H9 (cell line): Measurements from ENCODE around the gene DCAF15. TPM values are rescaled to one million over a fixed set of nuclear protein-coding genes. Genes with fewer than 3 reads are reported as not detected.

Experiments
- DNase-seq: peaks from one replicate; pipeline ENCODE4 v3.0.0-alpha.2; 2017
- H2AFZ ChIP-seq: one replicate; pipeline ENCODE4 v1.6.1; 2013; ENCODE audit warnings: mild to moderate bottlenecking, low read length, control low read depth, moderate library complexity
- H2AK5ac ChIP-seq: 2 replicates; pipeline ENCODE4 v1.6.1; 2013; ENCODE audit warnings: low read length, control low read depth, mixed read lengths; ENCODE audit not compliant: insufficient read length
- H2BK120ac ChIP-seq: one replicate; pipeline ENCODE4 v1.6.1; 2013; ENCODE audit warnings: low read depth, mild to moderate bottlenecking, low read length, control low read depth, inconsistent platforms; ENCODE audit not compliant: poor library complexity, severe bottlenecking
- H2BK12ac ChIP-seq: 2 replicates; pipeline ENCODE4 v1.6.1; 2013; ENCODE audit warnings: low read length, control low read depth, mixed read lengths, low read depth; ENCODE audit not compliant: insufficient read length
- H2BK15ac ChIP-seq: 2 replicates; pipeline ENCODE4 v1.6.1; 2013; ENCODE audit warnings: low read depth, low read length, control low read depth
- H2BK20ac ChIP-seq: one replicate; pipeline ENCODE4 v1.6.1; 2013; ENCODE audit warnings: low read depth, mild to moderate bottlenecking, low read length, control low read depth, inconsistent platforms; ENCODE audit not compliant: poor library complexity, severe bottlenecking
- H2BK5ac ChIP-seq: 2 replicates; pipeline ENCODE4 v1.6.1; 2013; ENCODE audit warnings: low read length, control low read depth, mixed read lengths; ENCODE audit not compliant: insufficient read length
- H3K14ac ChIP-seq: 2 replicates; pipeline ENCODE4 v1.6.1; 2013; ENCODE audit warnings: low read length, control low read depth; ENCODE audit not compliant: insufficient read depth
- H3K18ac ChIP-seq: 2 replicates; pipeline ENCODE4 v1.6.1; 2013; ENCODE audit warnings: low read depth, mild to moderate bottlenecking, mixed read lengths, low read length, control low read depth; ENCODE audit not compliant: insufficient read length
- H3K23ac ChIP-seq: 2 replicates; pipeline ENCODE4 v1.6.1; 2013; ENCODE audit warnings: low read length, control low read depth, mixed read lengths, low read depth; ENCODE audit not compliant: insufficient read length
- H3K23me2 ChIP-seq: 2 replicates; pipeline ENCODE4 v1.6.1; 2013; ENCODE audit warnings: low read depth, mild to moderate bottlenecking, mixed read lengths, low read length, control low read depth; ENCODE audit not compliant: insufficient read length, poor library complexity, severe bottlenecking
- H3K27ac ChIP-seq: 2 replicates; pipeline ENCODE4 v1.5.1; 2013; ENCODE audit warnings: low read length, control low read depth, mixed read lengths, low read depth; ENCODE audit not compliant: insufficient read length
- H3K27me3 ChIP-seq: 2 replicates; pipeline ENCODE4 v1.6.1; 2013; ENCODE audit warnings: low read length, control low read depth, inconsistent platforms; ENCODE audit not compliant: insufficient read depth
- H3K4ac ChIP-seq: 2 replicates; pipeline ENCODE4 v1.6.1; 2013; ENCODE audit warnings: low read depth, mild to moderate bottlenecking, control low read depth, inconsistent platforms, low read length, moderate library complexity
- H3K4me1 ChIP-seq: 2 replicates; pipeline ENCODE4 v1.6.1; 2013; ENCODE audit warnings: low read length, control low read depth, inconsistent platforms; ENCODE audit not compliant: insufficient read depth
- H3K4me2 ChIP-seq: 2 replicates; pipeline ENCODE4 v1.6.1; 2013; ENCODE audit warnings: low read length, control low read depth, mixed read lengths; ENCODE audit not compliant: insufficient read length, insufficient read depth
- H3K56ac ChIP-seq: 2 replicates; pipeline ENCODE4 v1.6.1; 2013; ENCODE audit warnings: low read depth, mild to moderate bottlenecking, mixed read lengths, low read length, control low read depth; ENCODE audit not compliant: insufficient read length
- H3K79me1 ChIP-seq: 2 replicates; pipeline ENCODE4 v1.6.1; 2013; ENCODE audit warnings: low read depth, mild to moderate bottlenecking, moderate library complexity, low read length, control low read depth, inconsistent platforms; ENCODE audit not compliant: insufficient read depth, poor library complexity, severe bottlenecking
- H3K79me2 ChIP-seq: 2 replicates; pipeline ENCODE4 v1.6.1; 2013; ENCODE audit warnings: low read length, control low read depth, inconsistent platforms; ENCODE audit not compliant: insufficient read depth
- H3K9ac ChIP-seq: 2 replicates; pipeline ENCODE4 v1.6.1; 2013; ENCODE audit warnings: low read length, control low read depth, mixed read lengths; ENCODE audit not compliant: insufficient read length; ENCODE audit errors: extremely low read depth
- H3K9me3 ChIP-seq: one replicate; pipeline ENCODE4 v1.6.1; 2013; ENCODE audit warnings: low read depth, low read length, inconsistent platforms; ENCODE audit not compliant: control insufficient read depth
- H3T11ph ChIP-seq: one replicate; pipeline ENCODE4 v1.6.1; 2013; ENCODE audit warnings: mild to moderate bottlenecking, low read length, control low read depth, inconsistent platforms
- H4K20me1 ChIP-seq: one replicate; pipeline ENCODE4 v1.6.1; 2013; ENCODE audit not compliant: control insufficient read depth, insufficient read length, insufficient read depth
- H4K5ac ChIP-seq: 2 replicates; pipeline ENCODE4 v1.6.1; 2013; ENCODE audit warnings: low read depth, mild to moderate bottlenecking, mixed read lengths, low read length, control low read depth; ENCODE audit not compliant: insufficient read length
- H4K8ac ChIP-seq: replicated peaks from 2 replicates; pipeline ENCODE4 v1.6.1; 2013; ENCODE audit warnings: low read length, control low read depth, mixed read lengths, low read depth; ENCODE audit not compliant: insufficient read length
- H4K91ac ChIP-seq: 2 replicates; pipeline ENCODE4 v1.6.1; 2013; ENCODE audit warnings: low read depth, mild to moderate bottlenecking, moderate library complexity, mixed read lengths, low read length, control low read depth; ENCODE audit not compliant: insufficient read length
- H3K27ac Mint-ChIP-seq, 3 experiments: 2 replicates in 2 of 3; 3 replicates in 1 of 3; pipeline ENCODE4 v1.8.0; 2020 to 2021; ENCODE audit warnings: mixed read lengths in 3 of 3, mild to moderate bottlenecking in 1 of 3, moderate library complexity in 1 of 3
- H3K27me3 Mint-ChIP-seq: 2 replicates; pipeline ENCODE4 v1.8.0; 2021; ENCODE audit warnings: low read depth, mild to moderate bottlenecking, moderate library complexity, mixed read lengths
- H3K36me3 Mint-ChIP-seq, 3 experiments: 2 replicates in 2 of 3; 3 replicates in 1 of 3; pipeline ENCODE4 v1.8.0; 2020 to 2021; ENCODE audit warnings: low read depth in 3 of 3, mixed read lengths in 3 of 3; ENCODE audit not compliant: insufficient read depth in 1 of 3
- H3K4me1 Mint-ChIP-seq, 2 experiments: 2 replicates each; pipeline ENCODE4 v1.8.0; 2020; ENCODE audit warnings: mixed read lengths in 2 of 2
- H3K4me3 Mint-ChIP-seq, 2 experiments: 2 replicates in 1 of 2; 3 replicates in 1 of 2; pipeline ENCODE4 v1.8.0; 2020 to 2021; ENCODE audit warnings: mild to moderate bottlenecking in 2 of 2, mixed read lengths in 2 of 2, moderate library complexity in 1 of 2
- H3K9me3 Mint-ChIP-seq, 2 experiments: 2 replicates in 1 of 2; 3 replicates in 1 of 2; pipeline ENCODE4 v1.8.0; 2020; ENCODE audit warnings: mild to moderate bottlenecking in 2 of 2, mixed read lengths in 2 of 2, moderate library complexity in 1 of 2
- WGBS: extraction: QIAGEN DNeasy Blood & Tissue Kit; methylation state at CpG from one replicate; pipeline ENCODE4 v1.1.7; 2013; ENCODE audit warnings: missing lambda C conversion rate, low lambda C conversion rate, mixed read lengths; ENCODE audit not compliant: insufficient read length; ENCODE audit errors: extremely low coverage; 5-methylcytosine and 5-hydroxymethylcytosine counted together
- total RNA-seq: library from RNA; stranded (reverse); gene quantifications from 2 replicates; pipeline ENCODE4 v1.2.1, GENCODE V29; 2021
- TF ChIP-seq, protein P1 (sequence below): fragments of 200-600 bp; sonication (generic); conservative IDR thresholded peaks from 3 replicates; pipeline ENCODE4 v1.8.0; 2021; ENCODE audit warnings: antibody characterized with exemption, mild to moderate bottlenecking

DCAF15 gene
- total RNA-seq, 1 experiment from 2014 or later = 82.5 TPM

DNA sequence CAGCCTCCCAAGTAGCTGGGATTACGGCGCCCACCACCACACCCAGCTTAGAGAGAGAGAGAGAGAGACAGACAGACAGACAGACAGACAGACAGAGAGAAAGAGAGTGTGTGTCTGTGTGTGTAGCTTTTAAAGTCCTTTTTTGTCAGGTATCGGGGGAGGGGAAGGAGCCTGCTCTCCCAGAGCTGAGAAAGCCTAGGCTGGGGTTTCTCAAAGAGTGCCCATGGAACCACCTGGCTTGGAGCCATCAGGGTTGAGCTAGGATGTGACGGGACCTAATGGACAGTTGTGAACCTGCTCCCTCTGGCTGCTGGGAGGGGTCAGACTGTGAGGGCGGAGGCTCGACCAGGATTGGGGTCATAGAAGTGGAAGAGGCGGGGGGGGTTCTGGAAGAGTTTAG is 37.2 kb downstream of the DCAF15 start:
- Mint-ChIP-seq H3K4me3 (no peak overlapping the region; a peak in 1 of 5 replicates), H3K27me3 (no peaks in the 10 kb centered on the region), H3K4me1 (peaks cover 37 to 48% of the 10 kb centered on the region in 2 experiments), H3K36me3 (peaks cover 0 to 33% (median 18%) of the 10 kb centered on the region in 3 experiments; a peak in 6 of 7 replicates), H3K27ac (peak overlapping the region; percentile 14 to 74 (median 56)), H3K9me3 (no peaks in the 10 kb centered on the region; a peak in 1 of 5 replicates)
- peaks cover 3% of the 10 kb centered on the region; the same call in 1 of the 2 replicates for H3K4me1 ChIP-seq
- H3K23ac ChIP-seq = no peak overlapping the region
- no peak for DNase-seq
- H2BK5ac ChIP-seq = no peak overlapping the region
- H2BK20ac ChIP-seq = no peak overlapping the region
- H3T11ph ChIP-seq = no peak overlapping the region
- no peak overlapping the region for H2BK120ac ChIP-seq
- H3K23me2 ChIP-seq = no peaks in the 10 kb centered on the region
- no peak overlapping the region for H4K91ac ChIP-seq
- no peak overlapping the region for H3K4me2 ChIP-seq
- H2BK15ac ChIP-seq = no peak overlapping the region
- H2AFZ ChIP-seq = no peak overlapping the region
- H3K4ac ChIP-seq = no peak overlapping the region
- no peaks in the 10 kb centered on the region for H4K20me1 ChIP-seq
- no peaks in the 10 kb centered on the region for H3K79me2 ChIP-seq
- H3K18ac ChIP-seq = no peak overlapping the region
- no peak overlapping the region for H2BK12ac ChIP-seq
- H2AK5ac ChIP-seq = no peak overlapping the region
- WGBS = no CpG with 5 or more reads among the region's 7 CpGs
- no peak overlapping the region for H4K8ac ChIP-seq
- no peak overlapping the region for H3K27ac ChIP-seq
- no peak overlapping the region for H3K9ac ChIP-seq
- no peak overlapping the region for H3K14ac ChIP-seq
- no peak overlapping the region for H4K5ac ChIP-seq
- H3K27me3 ChIP-seq = no peaks in the 10 kb centered on the region
- no peaks in the 10 kb centered on the region for H3K9me3 ChIP-seq
- no peaks in the 10 kb centered on the region for H3K79me1 ChIP-seq
- TF ChIP-seq, protein P1, sequence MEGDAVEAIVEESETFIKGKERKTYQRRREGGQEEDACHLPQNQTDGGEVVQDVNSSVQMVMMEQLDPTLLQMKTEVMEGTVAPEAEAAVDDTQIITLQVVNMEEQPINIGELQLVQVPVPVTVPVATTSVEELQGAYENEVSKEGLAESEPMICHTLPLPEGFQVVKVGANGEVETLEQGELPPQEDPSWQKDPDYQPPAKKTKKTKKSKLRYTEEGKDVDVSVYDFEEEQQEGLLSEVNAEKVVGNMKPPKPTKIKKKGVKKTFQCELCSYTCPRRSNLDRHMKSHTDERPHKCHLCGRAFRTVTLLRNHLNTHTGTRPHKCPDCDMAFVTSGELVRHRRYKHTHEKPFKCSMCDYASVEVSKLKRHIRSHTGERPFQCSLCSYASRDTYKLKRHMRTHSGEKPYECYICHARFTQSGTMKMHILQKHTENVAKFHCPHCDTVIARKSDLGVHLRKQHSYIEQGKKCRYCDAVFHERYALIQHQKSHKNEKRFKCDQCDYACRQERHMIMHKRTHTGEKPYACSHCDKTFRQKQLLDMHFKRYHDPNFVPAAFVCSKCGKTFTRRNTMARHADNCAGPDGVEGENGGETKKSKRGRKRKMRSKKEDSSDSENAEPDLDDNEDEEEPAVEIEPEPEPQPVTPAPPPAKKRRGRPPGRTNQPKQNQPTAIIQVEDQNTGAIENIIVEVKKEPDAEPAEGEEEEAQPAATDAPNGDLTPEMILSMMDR = no peak
- H3K56ac ChIP-seq = no peak overlapping the region
